CD4-positive, alpha-beta T cell treated with Interleukin-17A for 1 hour (primary cell): ENCODE results near the gene DEFB113.

Experiments
- DNase-seq: peaks from one replicate; pipeline ENCODE4 v3.0.0-alpha.2; 2020

DEFB113 gene

DNA sequence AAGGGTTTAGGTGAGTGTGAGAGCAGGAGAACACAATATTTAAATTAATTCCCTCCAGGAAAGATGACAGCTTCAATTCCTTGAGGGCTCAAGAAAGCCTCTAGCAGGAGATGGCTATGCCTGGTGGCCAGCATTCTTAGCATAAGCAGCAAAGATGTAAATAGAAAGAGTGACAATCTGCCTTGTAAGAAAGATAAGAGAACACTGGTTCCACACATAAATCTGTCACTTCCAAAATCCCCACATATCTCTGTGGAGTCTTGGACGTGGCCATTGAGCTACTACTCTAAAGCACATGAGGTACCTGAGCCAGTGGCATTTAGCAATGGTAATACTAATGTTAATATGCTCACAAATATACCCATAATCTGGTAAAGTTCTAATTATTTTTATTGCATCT, 34.7 kb downstream of the DEFB113 start:
- no peak for DNase-seq

DNA sequence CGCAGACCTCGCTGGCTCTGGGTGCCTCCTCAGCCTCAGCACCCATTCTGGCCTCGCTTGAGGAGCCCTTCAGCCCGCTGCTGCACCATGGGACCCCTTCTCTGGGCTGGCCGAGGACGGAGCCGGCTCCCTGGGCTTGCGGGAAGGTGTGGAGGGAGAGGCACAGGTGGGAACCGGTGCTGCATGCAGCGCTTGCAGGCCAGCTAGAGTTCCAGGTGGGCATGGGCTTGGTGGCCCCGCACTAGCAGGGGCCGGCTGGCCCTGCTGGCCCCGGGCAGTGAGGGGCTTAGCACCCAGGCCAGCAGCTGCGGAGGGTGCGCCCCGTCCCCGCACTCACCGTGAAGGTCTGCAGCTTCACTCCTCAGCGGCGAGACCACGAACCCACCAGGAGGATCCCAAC, 35.9 kb downstream of the DEFB113 start:
- no peak for DNase-seq

DNA sequence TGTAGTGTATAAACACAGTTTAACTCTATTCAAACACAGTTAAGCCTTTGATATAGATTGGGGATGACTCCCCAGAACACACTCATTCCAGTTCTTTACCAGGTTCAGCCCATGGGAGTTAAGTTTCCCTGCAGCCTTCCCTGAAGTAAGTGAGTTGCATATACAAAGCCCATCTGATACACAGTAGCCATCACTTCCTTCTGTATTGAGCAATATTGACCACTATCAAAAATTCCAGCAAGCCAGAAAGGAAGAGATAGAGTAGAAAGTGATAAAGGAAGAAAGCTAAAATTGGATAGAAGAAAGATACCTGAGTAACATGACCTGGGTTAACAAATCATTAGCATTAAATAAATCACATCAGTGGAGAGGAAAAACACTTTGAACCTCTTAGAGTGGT, 40.1 kb downstream of the DEFB113 start:
- no peak for DNase-seq

DNA sequence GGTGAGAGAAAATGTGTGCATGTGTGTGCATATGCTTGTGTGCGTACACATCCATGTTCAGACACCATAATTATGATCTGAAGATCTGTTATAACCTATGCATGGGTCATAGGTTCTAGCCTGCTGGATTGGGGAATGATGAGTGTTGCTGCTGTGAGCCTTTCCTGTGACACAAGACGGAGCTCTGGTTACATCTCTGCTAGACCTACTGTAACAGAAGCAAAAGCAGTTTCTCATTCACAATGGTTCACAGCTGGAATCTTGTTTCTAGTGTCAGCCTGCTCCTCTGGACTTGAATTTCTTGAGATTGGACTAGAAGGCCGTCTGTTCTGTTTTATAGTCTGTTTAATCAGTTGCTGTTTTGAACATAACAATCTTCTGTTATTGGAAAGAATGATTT, 45.6 kb downstream of the DEFB113 start:
- DNase-seq: no peak

DNA sequence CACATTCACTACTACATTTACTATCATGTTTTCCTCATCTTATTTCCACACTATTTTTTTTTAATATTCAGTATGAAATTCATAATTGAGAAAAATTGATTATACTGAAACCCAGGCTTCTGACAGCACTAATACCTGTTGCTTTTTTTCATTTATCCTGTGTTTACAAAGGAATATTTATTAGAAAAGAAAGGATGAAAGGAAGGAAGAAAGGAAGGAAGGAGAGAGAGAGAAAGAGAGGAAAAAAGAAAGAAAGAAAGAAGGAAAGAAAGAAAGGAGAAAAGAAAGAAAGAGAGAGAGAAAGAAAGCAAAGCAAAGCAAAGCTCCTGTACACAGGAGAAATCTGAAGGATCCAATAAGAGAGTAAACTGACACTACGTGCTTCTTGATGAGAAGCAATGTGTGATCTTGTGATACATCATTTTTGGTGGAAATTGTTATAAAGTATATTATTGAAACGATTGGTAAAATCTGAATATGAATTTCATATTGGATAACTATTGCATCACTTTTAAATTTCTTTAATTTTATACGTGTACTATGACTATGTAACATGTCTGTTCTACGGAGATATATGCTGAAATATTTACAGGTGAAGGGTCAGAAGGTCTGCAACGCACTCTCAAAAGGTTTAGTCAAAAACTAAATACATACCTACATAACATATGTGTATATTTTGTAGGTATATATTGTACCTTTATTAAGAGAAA, 49.3 kb downstream of the DEFB113 start:
- no peak for DNase-seq

DNA sequence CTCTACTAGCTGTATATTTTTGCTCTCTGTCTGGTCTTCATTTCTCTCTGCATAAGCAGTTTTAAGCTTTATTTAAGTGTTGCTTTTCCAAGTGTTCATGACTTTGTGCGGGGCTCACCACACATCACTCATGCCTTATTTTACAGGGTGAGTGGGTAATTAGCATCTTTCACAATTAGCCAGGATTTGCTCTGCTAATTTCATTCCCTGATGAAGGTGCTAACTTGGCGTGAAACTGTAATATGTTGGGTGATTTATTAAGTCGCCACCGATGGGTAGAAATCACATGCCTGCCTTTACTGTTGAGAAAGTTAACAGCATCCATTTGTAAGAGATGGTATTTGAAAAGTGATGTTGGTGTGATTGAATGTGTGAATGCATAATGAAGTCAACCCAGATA, 50.2 kb downstream of the DEFB113 start:
- DNase-seq: no peak

DNA sequence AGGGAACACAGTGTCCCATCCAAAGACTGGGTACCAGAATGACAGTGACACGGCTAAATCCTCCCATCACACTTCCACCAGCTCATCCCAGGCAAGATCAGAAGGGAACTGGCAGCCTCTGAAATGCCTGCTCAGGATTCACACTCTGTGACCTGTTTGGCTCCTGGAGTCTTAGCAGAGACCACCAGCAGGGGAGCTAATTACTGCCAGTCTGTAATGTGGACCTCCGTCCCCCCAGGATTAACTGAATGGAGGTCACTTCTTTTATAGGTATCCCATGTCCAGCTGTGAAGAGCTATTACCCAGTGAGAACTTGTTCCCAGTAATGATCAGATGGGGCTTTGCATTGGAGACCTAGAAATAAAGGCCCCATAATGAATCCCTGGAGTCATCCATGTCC, 50.6 kb downstream of the DEFB113 start:
- no peak for DNase-seq
